ENCODE data around the gene CHD5. TPM values are rescaled to one million over a fixed set of nuclear protein-coding genes. Genes with fewer than 3 reads are reported as not detected.

The CHD5 gene
- total RNA-seq, 1 experiment from 2014 or later, result 2.4 TPM

DNA sequence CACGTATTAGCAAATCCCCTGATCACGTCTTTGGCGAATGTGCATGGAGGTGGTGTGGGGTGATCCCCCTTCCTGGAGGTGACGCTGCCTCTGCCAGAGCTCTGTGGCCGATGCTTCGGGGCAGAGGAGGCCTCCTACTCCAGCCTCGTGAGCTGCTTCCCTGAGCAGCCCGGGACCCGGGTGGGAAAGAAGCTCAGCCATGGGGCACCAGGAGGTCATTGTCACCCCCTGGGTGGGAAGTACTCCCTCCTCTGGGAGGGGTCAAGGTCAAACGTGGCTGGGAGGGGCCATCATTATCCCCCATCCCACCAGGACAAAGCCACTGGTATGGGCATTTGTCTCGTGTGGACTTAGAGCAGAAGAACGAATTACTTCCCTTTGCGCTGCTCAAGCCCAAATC is 93.8 kb downstream of the CHD5 start (continued):
- no peak for TF ChIP-seq ARID4B (CRISPR knock-in tag; IDR thresholded peaks at IDR 0.05; ENCODE audit: borderline replicate concordance)

GRCh38 chr1:6085666-6086065 is 94.5 kb downstream of the CHD5 start:
- H3K36me3 Mint-ChIP-seq, result no peaks in the 10 kb centered on the region
- ChIA-PET CTCF (interaction anchor here (0.7 to 2.7 kb wide), 5 partner anchors 15 to 271 kb away, joined by 3 to 8 read pairs (median 3); no protein-coding TSS in a partner anchor), POLR2A (no interaction called here)
- H3K4me1 Mint-ChIP-seq, result peaks cover 2% of the 10 kb centered on the region; the same call in 1 of the 2 replicates
- no peaks in the 10 kb centered on the region for H3K27me3 Mint-ChIP-seq (ENCODE audit: low read depth)
- TF ChIP-seq SP1 (CRISPR knock-in tag; conservative IDR thresholded peaks at IDR 0.05), result no peak
- H3K4me3 Mint-ChIP-seq, result no peak overlapping the region
- DNase-seq (ENCODE audit: low spot score) (no peak), ATAC-seq (no peak)
- H3K9me3 Mint-ChIP-seq, result no peaks in the 10 kb centered on the region
- H3K27ac Mint-ChIP-seq, result no peak overlapping the region

DNA sequence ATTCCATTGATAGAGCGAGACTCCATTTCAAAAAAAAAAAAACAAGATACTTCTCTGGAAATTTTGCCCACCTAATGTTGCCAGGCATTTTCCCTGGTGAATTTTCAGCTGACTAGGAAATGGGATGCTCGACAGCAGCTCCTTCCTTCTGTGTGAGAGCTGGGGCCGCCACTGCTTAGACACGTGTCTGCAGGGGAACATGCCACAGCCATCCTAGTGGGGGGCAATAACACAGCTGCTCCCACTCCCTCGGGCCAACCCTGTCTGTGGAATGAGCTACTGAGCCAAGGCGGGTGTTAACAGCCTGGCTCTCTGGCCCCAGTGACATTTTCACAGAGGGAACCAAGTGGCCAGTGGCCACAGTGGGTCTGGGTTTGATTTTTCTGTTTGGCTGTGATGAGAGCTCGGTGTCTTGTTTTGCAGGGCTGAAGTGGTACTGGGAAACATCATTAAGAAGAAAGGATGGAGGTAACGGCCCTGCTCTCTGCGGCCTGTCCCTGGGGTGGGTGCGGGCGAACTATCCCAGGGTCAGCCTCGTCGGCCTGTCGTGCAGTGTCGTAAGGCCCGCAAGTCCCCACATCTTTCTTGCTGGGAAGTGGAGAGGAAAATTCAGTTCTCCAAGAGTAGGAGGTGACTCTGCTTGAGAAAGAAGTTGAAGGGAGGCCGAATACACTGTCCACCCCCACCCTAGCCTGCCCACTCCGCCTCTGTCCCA is 95.2 kb downstream of the CHD5 start:
- ATAC-seq, result no peak
- no peaks in the 10 kb centered on the region for H3K36me3 Mint-ChIP-seq
- H3K9me3 Mint-ChIP-seq, result no peaks in the 10 kb centered on the region
- H3K27ac Mint-ChIP-seq, result no peak overlapping the region
- ChIA-PET CTCF (interaction anchor here (1.2 to 3.4 kb wide), 6 partner anchors 14 to 338 kb away, joined by 3 to 19 read pairs (median 4); no protein-coding TSS in a partner anchor), POLR2A (interaction anchor here (0.6 kb wide), 1 partner anchor 26 kb away, joined by 3 read pairs; no protein-coding TSS in a partner anchor)
- no peak overlapping the region for H3K4me3 Mint-ChIP-seq
- H3K27me3 Mint-ChIP-seq (ENCODE audit: low read depth), result no peaks in the 10 kb centered on the region
- DNase-seq (ENCODE audit: low spot score), result no peak
- peaks cover 2% of the 10 kb centered on the region; the same call in 1 of the 2 replicates for H3K4me1 Mint-ChIP-seq
- TF ChIP-seq, protein P1, sequence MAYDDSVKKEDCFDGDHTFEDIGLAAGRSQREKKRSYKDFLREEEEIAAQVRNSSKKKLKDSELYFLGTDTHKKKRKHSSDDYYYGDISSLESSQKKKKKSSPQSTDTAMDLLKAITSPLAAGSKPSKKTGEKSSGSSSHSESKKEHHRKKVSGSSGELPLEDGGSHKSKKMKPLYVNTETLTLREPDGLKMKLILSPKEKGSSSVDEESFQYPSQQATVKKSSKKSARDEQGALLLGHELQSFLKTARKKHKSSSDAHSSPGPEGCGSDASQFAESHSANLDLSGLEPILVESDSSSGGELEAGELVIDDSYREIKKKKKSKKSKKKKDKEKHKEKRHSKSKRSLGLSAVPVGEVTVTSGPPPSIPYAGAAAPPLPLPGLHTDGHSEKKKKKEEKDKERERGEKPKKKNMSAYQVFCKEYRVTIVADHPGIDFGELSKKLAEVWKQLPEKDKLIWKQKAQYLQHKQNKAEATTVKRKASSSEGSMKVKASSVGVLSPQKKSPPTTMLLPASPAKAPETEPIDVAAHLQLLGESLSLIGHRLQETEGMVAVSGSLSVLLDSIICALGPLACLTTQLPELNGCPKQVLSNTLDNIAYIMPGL (CRISPR knock-in tag; IDR thresholded peaks at IDR 0.05), result no peak
- TF ChIP-seq TEAD1 (CRISPR knock-in tag; IDR thresholded peaks at IDR 0.05) (no peak), E2F5 (CRISPR knock-in tag; IDR thresholded peaks at IDR 0.05) (no peak), PREB (CRISPR knock-in tag; IDR thresholded peaks at IDR 0.05; ENCODE audit: borderline replicate concordance) (no peak), ZNF671 (CRISPR knock-in tag; IDR thresholded peaks at IDR 0.05) (no peak), SMAD3 (CRISPR knock-in tag; IDR thresholded peaks at IDR 0.05; ENCODE audit: borderline replicate concordance) (no peak), ZMAT4 (CRISPR knock-in tag; IDR thresholded peaks at IDR 0.05) (no peak), SP1 (CRISPR knock-in tag; conservative IDR thresholded peaks at IDR 0.05) (no peak), MAX (CRISPR knock-in tag; IDR thresholded peaks at IDR 0.05) (no peak), GTF2I (CRISPR knock-in tag; conservative IDR thresholded peaks at IDR 0.05) (no peak), NFATC4 (CRISPR knock-in tag; IDR thresholded peaks at IDR 0.05) (no peak), ESRRA (CRISPR knock-in tag; IDR thresholded peaks at IDR 0.05; ENCODE audit: borderline replicate concordance) (no peak)
- TF ChIP-seq, protein P2, sequence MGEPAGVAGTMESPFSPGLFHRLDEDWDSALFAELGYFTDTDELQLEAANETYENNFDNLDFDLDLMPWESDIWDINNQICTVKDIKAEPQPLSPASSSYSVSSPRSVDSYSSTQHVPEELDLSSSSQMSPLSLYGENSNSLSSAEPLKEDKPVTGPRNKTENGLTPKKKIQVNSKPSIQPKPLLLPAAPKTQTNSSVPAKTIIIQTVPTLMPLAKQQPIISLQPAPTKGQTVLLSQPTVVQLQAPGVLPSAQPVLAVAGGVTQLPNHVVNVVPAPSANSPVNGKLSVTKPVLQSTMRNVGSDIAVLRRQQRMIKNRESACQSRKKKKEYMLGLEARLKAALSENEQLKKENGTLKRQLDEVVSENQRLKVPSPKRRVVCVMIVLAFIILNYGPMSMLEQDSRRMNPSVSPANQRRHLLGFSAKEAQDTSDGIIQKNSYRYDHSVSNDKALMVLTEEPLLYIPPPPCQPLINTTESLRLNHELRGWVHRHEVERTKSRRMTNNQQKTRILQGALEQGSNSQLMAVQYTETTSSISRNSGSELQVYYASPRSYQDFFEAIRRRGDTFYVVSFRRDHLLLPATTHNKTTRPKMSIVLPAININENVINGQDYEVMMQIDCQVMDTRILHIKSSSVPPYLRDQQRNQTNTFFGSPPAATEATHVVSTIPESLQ (CRISPR knock-in tag; IDR thresholded peaks at IDR 0.05), result no peak
- TF ChIP-seq, protein P3, sequence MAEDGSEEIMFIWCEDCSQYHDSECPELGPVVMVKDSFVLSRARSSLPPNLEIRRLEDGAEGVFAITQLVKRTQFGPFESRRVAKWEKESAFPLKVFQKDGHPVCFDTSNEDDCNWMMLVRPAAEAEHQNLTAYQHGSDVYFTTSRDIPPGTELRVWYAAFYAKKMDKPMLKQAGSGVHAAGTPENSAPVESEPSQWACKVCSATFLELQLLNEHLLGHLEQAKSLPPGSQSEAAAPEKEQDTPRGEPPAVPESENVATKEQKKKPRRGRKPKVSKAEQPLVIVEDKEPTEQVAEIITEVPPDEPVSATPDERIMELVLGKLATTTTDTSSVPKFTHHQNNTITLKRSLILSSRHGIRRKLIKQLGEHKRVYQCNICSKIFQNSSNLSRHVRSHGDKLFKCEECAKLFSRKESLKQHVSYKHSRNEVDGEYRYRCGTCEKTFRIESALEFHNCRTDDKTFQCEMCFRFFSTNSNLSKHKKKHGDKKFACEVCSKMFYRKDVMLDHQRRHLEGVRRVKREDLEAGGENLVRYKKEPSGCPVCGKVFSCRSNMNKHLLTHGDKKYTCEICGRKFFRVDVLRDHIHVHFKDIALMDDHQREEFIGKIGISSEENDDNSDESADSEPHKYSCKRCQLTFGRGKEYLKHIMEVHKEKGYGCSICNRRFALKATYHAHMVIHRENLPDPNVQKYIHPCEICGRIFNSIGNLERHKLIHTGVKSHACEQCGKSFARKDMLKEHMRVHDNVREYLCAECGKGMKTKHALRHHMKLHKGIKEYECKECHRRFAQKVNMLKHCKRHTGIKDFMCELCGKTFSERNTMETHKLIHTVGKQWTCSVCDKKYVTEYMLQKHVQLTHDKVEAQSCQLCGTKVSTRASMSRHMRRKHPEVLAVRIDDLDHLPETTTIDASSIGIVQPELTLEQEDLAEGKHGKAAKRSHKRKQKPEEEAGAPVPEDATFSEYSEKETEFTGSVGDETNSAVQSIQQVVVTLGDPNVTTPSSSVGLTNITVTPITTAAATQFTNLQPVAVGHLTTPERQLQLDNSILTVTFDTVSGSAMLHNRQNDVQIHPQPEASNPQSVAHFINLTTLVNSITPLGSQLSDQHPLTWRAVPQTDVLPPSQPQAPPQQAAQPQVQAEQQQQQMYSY (CRISPR knock-in tag; IDR thresholded peaks at IDR 0.05), result no peak
